HEK293 (cell line): Measurements from ENCODE around the gene STN1.
A peak's percentile ranks its signal among the peaks of the same experiment; 100 is the strongest.

Experiments used
- CTCF ChIA-PET: fragments of 350-600 bp; formaldehyde crosslinking; extraction: SDS; loops from one replicate; lab custom pipeline; 2021; ENCODE audit warnings: antibody characterized with exemption; lab: Yijun Ruan, JAX
- POLR2A ChIA-PET: fragments of 300-600 bp; formaldehyde crosslinking; extraction: SDS; loops from one replicate; lab custom pipeline; 2020; ENCODE audit warnings: antibody characterized with exemption, inconsistent platforms; lab: Yijun Ruan, JAX
- H3K27ac ChIP-seq: fragments of 200-500 bp; sonication (Bioruptor generic); 2 replicates; pipeline ENCODE4 v1.5.1; 2014; ENCODE audit warnings: low read depth, low read length, control low read depth, inconsistent platforms; ENCODE audit errors: extremely low read depth
- H3K36me3 ChIP-seq, 2 experiments: fragments of 200-500 bp in 1 of 2; sonication (Bioruptor generic) in 1 of 2; 1 replicate in 1 of 2; 2 replicates in 1 of 2; pipeline ENCODE4 v1.5.1; 2014 to 2017; ENCODE audit warnings: inconsistent platforms in 2 of 2, low read length in 2 of 2; ENCODE audit not compliant: control insufficient read depth in 2 of 2, insufficient read depth in 1 of 2
- H3K4me1 ChIP-seq: fragments of 200-500 bp; sonication (Bioruptor generic); 2 replicates; pipeline ENCODE4 v1.5.1; 2014; ENCODE audit warnings: mild to moderate bottlenecking, low read length, inconsistent platforms; ENCODE audit not compliant: control insufficient read depth, insufficient read depth
- H3K4me3 ChIP-seq: 2 replicates; pipeline ENCODE4 v1.5.1; 2011; ENCODE audit warnings: low read depth, mild to moderate bottlenecking, control low read depth, low read length, moderate library complexity
- H3K9me3 ChIP-seq: fragments of 200-500 bp; sonication (Bioruptor generic); 2 replicates; pipeline ENCODE4 v1.5.1; 2014; ENCODE audit warnings: low read depth, low read length, inconsistent platforms; ENCODE audit not compliant: control insufficient read depth, insufficient read depth
- AEBP2 ChIP-seq: fragments of 450-650 bp; formaldehyde crosslinking; IDR thresholded peaks from 2 replicates; pipeline ENCODE4 v1.5.1; 2016; ENCODE audit warnings: missing biosample characterization, missing genetic modification characterization, borderline replicate concordance
- CTCF ChIP-seq: fragments of 450-650 bp; formaldehyde crosslinking; IDR thresholded peaks from 2 replicates; pipeline ENCODE4 v1.5.1; 2016; ENCODE audit warnings: missing biosample characterization, missing genetic modification characterization
- PRDM10 ChIP-seq: fragments of 450-650 bp; formaldehyde crosslinking; IDR thresholded peaks from 2 replicates; pipeline ENCODE4 v1.5.1; 2016; ENCODE audit warnings: missing biosample characterization, missing genetic modification characterization
- ZBTB17 ChIP-seq: fragments of 450-650 bp; formaldehyde crosslinking; IDR thresholded peaks from 2 replicates; pipeline ENCODE4 v1.5.1; 2016; ENCODE audit warnings: missing biosample characterization, missing genetic modification characterization
- ZBTB20 ChIP-seq: fragments of 450-650 bp; formaldehyde crosslinking; IDR thresholded peaks from 2 replicates; pipeline ENCODE4 v1.5.1; 2016; ENCODE audit warnings: missing biosample characterization, missing genetic modification characterization
- ZNF223 ChIP-seq: fragments of 450-650 bp; formaldehyde crosslinking; IDR thresholded peaks from 2 replicates; pipeline ENCODE4 v1.5.1; 2016; ENCODE audit warnings: missing biosample characterization, missing genetic modification characterization
- ZNF335 ChIP-seq: fragments of 450-650 bp; formaldehyde crosslinking; conservative IDR thresholded peaks from 2 replicates; pipeline ENCODE4 v1.5.1; 2016; ENCODE audit warnings: missing biosample characterization, missing genetic modification characterization
- ZNF600 ChIP-seq: fragments of 450-650 bp; formaldehyde crosslinking; IDR thresholded peaks from 2 replicates; pipeline ENCODE4 v1.5.1; 2016; ENCODE audit warnings: missing biosample characterization, missing genetic modification characterization
- ZNF629 ChIP-seq: fragments of 450-650 bp; formaldehyde crosslinking; IDR thresholded peaks from 2 replicates; pipeline ENCODE4 v1.5.1; 2017; ENCODE audit warnings: missing biosample characterization, missing genetic modification characterization
- ZNF692 ChIP-seq: fragments of 450-650 bp; formaldehyde crosslinking; IDR thresholded peaks from 2 replicates; pipeline ENCODE4 v1.5.1; 2016; ENCODE audit warnings: missing biosample characterization, missing genetic modification characterization
- ZNF792 ChIP-seq: fragments of 450-650 bp; formaldehyde crosslinking; IDR thresholded peaks from 2 replicates; pipeline ENCODE4 v1.5.1; 2016; ENCODE audit warnings: missing biosample characterization, missing genetic modification characterization
- TF ChIP-seq, protein P1 (sequence below): fragments of 450-650 bp; formaldehyde crosslinking; IDR thresholded peaks from 2 replicates; pipeline ENCODE4 v1.5.1; 2016; ENCODE audit warnings: missing biosample characterization, missing genetic modification characterization
- TF ChIP-seq, protein P2 (sequence below): fragments of 450-650 bp; formaldehyde crosslinking; IDR thresholded peaks from 2 replicates; pipeline ENCODE4 v1.5.1; 2016; ENCODE audit warnings: missing biosample characterization, missing genetic modification characterization, low read depth
- TF ChIP-seq, protein P3 (sequence below): fragments of 450-650 bp; formaldehyde crosslinking; conservative IDR thresholded peaks from 2 replicates; pipeline ENCODE4 v1.5.1; 2016; ENCODE audit warnings: low read depth, missing biosample characterization, missing genetic modification characterization

The STN1 gene

DNA sequence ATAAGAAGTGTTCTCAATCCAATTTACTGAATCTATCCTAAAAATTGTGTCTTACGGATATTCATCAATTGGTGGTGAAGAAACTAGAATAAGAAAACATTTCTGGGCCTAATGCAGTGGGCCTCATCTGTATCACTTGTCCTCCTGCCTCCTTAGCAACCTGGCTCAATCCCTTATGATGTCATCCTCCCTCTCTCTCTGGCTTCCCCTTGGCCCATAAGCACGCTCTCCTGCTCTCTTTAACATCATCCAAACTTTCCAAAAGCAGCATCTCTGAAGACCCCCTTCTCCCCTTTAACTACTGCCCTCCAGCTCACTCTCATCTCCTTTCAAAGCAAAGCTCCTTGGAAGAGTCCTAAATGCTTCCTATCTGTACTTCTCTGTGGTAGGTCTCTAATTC lies 4.7 kb upstream of the STN1 start (continued):
- peak; percentile 41 for TF ChIP-seq PRDM10 (tag by site-specific recombination)
- TF ChIP-seq ZNF792 (tag by site-specific recombination) = no peak

DNA sequence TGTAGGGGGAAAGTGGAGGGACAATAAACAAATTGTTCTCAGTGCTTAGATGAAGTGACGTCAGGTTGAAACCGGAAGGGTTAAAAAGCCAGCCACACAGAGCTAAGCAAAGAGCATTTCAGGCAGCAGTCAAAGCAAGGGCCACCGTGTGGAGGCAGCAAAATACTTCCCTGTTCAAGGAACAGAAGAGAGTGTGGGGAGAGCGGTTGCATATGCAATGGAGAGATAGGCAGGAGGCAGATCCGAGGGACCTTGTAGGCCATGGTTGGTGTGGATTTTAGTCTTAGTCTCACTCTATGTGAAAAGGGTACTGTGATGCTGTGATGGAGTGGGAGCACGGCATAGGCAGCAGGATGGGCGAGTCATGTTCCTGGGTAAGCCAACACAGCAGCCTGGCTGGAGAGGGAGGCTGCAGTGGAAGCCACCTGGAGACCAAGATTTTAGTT lies 3.8 kb upstream of the STN1 start:
- H3K4me3 ChIP-seq = no peak overlapping the region
- TF ChIP-seq ZBTB17 (no peak), CTCF (tag by site-specific recombination) (peak; percentile 49; the same call in 1 of the 2 replicates), PRDM10 (tag by site-specific recombination) (peak; percentile 23; the same call in 1 of the 2 replicates), ZNF335 (peak; percentile 63), ZNF223 (tag by site-specific recombination) (no peak), ZNF692 (tag by site-specific recombination) (peak; percentile 27; the same call in 1 of the 2 replicates), ZBTB20 (tag by site-specific recombination) (peak; percentile 43), ZNF600 (tag by site-specific recombination) (peak; percentile 100), ZNF629 (tag by site-specific recombination) (peak; percentile 39), AEBP2 (tag by site-specific recombination) (no peak)
- TF ChIP-seq, protein P1, sequence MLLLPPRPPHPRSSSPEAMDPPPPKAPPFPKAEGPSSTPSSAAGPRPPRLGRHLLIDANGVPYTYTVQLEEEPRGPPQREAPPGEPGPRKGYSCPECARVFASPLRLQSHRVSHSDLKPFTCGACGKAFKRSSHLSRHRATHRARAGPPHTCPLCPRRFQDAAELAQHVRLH (tag by site-specific recombination) = 0 out of 2 replicates have a peak, but pooled peaks have one; percentile 9
- TF ChIP-seq, protein P2, sequence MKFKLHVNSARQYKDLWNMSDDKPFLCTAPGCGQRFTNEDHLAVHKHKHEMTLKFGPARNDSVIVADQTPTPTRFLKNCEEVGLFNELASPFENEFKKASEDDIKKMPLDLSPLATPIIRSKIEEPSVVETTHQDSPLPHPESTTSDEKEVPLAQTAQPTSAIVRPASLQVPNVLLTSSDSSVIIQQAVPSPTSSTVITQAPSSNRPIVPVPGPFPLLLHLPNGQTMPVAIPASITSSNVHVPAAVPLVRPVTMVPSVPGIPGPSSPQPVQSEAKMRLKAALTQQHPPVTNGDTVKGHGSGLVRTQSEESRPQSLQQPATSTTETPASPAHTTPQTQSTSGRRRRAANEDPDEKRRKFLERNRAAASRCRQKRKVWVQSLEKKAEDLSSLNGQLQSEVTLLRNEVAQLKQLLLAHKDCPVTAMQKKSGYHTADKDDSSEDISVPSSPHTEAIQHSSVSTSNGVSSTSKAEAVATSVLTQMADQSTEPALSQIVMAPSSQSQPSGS (tag by site-specific recombination) = peak; percentile 87
- TF ChIP-seq, protein P3, sequence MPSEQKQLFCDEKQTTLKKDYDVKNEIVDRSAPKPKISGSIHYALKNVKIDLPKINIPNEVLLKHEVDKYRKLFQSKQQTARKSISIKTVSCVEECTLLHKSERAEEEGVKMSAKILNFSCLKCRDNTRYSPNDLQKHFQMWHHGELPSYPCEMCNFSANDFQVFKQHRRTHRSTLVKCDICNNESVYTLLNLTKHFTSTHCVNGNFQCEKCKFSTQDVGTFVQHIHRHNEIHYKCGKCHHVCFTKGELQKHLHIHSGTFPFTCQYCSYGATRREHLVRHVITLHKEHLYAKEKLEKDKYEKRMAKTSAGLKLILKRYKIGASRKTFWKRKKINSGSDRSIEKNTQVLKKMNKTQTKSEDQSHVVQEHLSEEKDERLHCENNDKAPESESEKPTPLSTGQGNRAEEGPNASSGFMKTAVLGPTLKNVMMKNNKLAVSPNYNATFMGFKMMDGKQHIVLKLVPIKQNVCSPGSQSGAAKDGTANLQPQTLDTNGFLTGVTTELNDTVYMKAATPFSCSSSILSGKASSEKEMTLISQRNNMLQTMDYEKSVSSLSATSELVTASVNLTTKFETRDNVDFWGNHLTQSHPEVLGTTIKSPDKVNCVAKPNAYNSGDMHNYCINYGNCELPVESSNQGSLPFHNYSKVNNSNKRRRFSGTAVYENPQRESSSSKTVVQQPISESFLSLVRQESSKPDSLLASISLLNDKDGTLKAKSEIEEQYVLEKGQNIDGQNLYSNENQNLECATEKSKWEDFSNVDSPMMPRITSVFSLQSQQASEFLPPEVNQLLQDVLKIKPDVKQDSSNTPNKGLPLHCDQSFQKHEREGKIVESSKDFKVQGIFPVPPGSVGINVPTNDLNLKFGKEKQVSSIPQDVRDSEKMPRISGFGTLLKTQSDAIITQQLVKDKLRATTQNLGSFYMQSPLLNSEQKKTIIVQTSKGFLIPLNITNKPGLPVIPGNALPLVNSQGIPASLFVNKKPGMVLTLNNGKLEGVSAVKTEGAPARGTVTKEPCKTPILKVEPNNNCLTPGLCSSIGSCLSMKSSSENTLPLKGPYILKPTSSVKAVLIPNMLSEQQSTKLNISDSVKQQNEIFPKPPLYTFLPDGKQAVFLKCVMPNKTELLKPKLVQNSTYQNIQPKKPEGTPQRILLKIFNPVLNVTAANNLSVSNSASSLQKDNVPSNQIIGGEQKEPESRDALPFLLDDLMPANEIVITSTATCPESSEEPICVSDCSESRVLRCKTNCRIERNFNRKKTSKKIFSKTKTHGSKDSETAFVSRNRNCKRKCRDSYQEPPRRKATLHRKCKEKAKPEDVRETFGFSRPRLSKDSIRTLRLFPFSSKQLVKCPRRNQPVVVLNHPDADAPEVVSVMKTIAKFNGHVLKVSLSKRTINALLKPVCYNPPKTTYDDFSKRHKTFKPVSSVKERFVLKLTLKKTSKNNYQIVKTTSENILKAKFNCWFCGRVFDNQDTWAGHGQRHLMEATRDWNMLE (tag by site-specific recombination) = 0 out of 2 replicates have a peak, but pooled peaks have one; percentile 51
- no peaks in the 10 kb centered on the region for H3K9me3 ChIP-seq
- CTCF ChIA-PET = interaction anchor here (0.5 to 0.8 kb wide), 3 partner anchors 45 to 97 kb away, joined by 3 read pairs; partner anchors contain the start of gene SLK
- POLR2A ChIA-PET = interaction anchor here (0.9 kb wide), 1 partner anchor 13 kb away, joined by 4 read pairs; no protein-coding TSS in a partner anchor
- no peaks in the 10 kb centered on the region for H3K36me3 ChIP-seq
- peaks cover 8% of the 10 kb centered on the region for H3K4me1 ChIP-seq
- H3K27ac ChIP-seq = no peak overlapping the region
